ENCODE results near the gene SHKBP1.

The SHKBP1 gene

GRCh38 chr19:40594255-40594654, 17.6 kb downstream of the SHKBP1 start:
- Histone ChIP-seq H3K9me3 (ENCODE audit: insufficient read depth, low read length) (no peaks in the 10 kb centered on the region), H4K20me1 (ENCODE audit: insufficient read depth, low read length) (no peaks in the 10 kb centered on the region), H3K4me2 (ENCODE audit: low read length) (no peak overlapping the region), H3K9ac (ENCODE audit: low read length) (no peak overlapping the region), H3K27me3 (ENCODE audit: low read depth, low read length) (peaks cover 5% of the 10 kb centered on the region), H3K4me1 (ENCODE audit: low read length) (peaks cover 10% of the 10 kb centered on the region), H3K79me2 (ENCODE audit: low read length) (no peaks in the 10 kb centered on the region), H3K4me3 (ENCODE audit: low read length) (no peak overlapping the region), H3K36me3 (replicated peaks; ENCODE audit: low read depth, low read length) (peaks cover 5% of the 10 kb centered on the region), H3K27ac (ENCODE audit: low read length) (no peak overlapping the region), H2AFZ (ENCODE audit: low read depth, low read length) (no peak overlapping the region)
- TF ChIP-seq CTCF (IDR thresholded peaks at IDR 0.05; ENCODE audit: low read depth, low read length) (no peak), EZH2phosphoT487 (IDR thresholded peaks at IDR 0.05; ENCODE audit: low read depth) (no peak)

GRCh38 chr19:40594657-40595091, 18.0 kb downstream of the SHKBP1 start:
- H2AFZ ChIP-seq (ENCODE audit: low read depth, low read length) = 0 out of 2 replicates have a peak overlapping the region, but pooled peaks have one; percentile 20

GRCh38 chr19:40596608-40597328, 20.1 kb downstream of the SHKBP1 start:
- TF ChIP-seq CTCF (IDR thresholded peaks at IDR 0.05; ENCODE audit: low read depth, low read length) (no peak), EZH2phosphoT487 (IDR thresholded peaks at IDR 0.05; ENCODE audit: low read depth) (no peak)
- H3K4me3 ChIP-seq (ENCODE audit: low read length) = no peak overlapping the region
- peaks cover 28% of the 10 kb centered on the region for H3K4me1 ChIP-seq (ENCODE audit: low read length)
- H4K20me1 ChIP-seq (ENCODE audit: insufficient read depth, low read length) = no peaks in the 10 kb centered on the region
- H3K27ac ChIP-seq (ENCODE audit: low read length) = no peak overlapping the region
- H3K9me3 ChIP-seq (ENCODE audit: insufficient read depth, low read length) = no peaks in the 10 kb centered on the region
- H3K36me3 ChIP-seq (replicated peaks; ENCODE audit: low read depth, low read length) = no peaks in the 10 kb centered on the region
- no peak overlapping the region for H2AFZ ChIP-seq (ENCODE audit: low read depth, low read length)
- H3K79me2 ChIP-seq (ENCODE audit: low read length) = no peaks in the 10 kb centered on the region
- H3K27me3 ChIP-seq (ENCODE audit: low read depth, low read length) = peaks cover 21% of the 10 kb centered on the region
- no peak overlapping the region for H3K9ac ChIP-seq (ENCODE audit: low read length)
- no peak overlapping the region for H3K4me2 ChIP-seq (ENCODE audit: low read length)

More at GRCh38 chr19:40594657-40595091, 18.0 kb downstream of the SHKBP1 start:
- Histone ChIP-seq H3K27ac (ENCODE audit: low read length) (no peak overlapping the region), H4K20me1 (ENCODE audit: insufficient read depth, low read length) (no peaks in the 10 kb centered on the region), H3K27me3 (ENCODE audit: low read depth, low read length) (peaks cover 9% of the 10 kb centered on the region), H3K36me3 (replicated peaks; ENCODE audit: low read depth, low read length) (peaks cover 5% of the 10 kb centered on the region), H3K4me3 (ENCODE audit: low read length) (peak overlapping the region; percentile 29), H3K79me2 (ENCODE audit: low read length) (no peaks in the 10 kb centered on the region), H3K4me2 (ENCODE audit: low read length) (peak overlapping the region; percentile 41), H3K4me1 (ENCODE audit: low read length) (peaks cover 15% of the 10 kb centered on the region), H3K9me3 (ENCODE audit: insufficient read depth, low read length) (no peaks in the 10 kb centered on the region), H3K9ac (ENCODE audit: low read length) (no peak overlapping the region)
- no peak for TF ChIP-seq EZH2phosphoT487 (IDR thresholded peaks at IDR 0.05; ENCODE audit: low read depth)
- TF ChIP-seq CTCF (IDR thresholded peaks at IDR 0.05; ENCODE audit: low read depth, low read length) = no peak

GRCh38 chr19:40597329-40597838, 20.7 kb downstream of the SHKBP1 start:
- H3K4me1 ChIP-seq (ENCODE audit: low read length) = peaks cover 32% of the 10 kb centered on the region
- TF ChIP-seq EZH2phosphoT487 (IDR thresholded peaks at IDR 0.05; ENCODE audit: low read depth) (no peak), CTCF (IDR thresholded peaks at IDR 0.05; ENCODE audit: low read depth, low read length) (no peak)
- no peak overlapping the region for H3K27ac ChIP-seq (ENCODE audit: low read length)
- no peaks in the 10 kb centered on the region for H3K9me3 ChIP-seq (ENCODE audit: insufficient read depth, low read length)
- H3K36me3 ChIP-seq (replicated peaks; ENCODE audit: low read depth, low read length) = no peaks in the 10 kb centered on the region
- H3K79me2 ChIP-seq (ENCODE audit: low read length) = no peaks in the 10 kb centered on the region
- H2AFZ ChIP-seq (ENCODE audit: low read depth, low read length) = no peak overlapping the region
- no peaks in the 10 kb centered on the region for H4K20me1 ChIP-seq (ENCODE audit: insufficient read depth, low read length)
- H3K27me3 ChIP-seq (ENCODE audit: low read depth, low read length) = peaks cover 21% of the 10 kb centered on the region
- no peak overlapping the region for H3K4me3 ChIP-seq (ENCODE audit: low read length)
- no peak overlapping the region for H3K4me2 ChIP-seq (ENCODE audit: low read length)
- H3K9ac ChIP-seq (ENCODE audit: low read length) = no peak overlapping the region

Data from OCI-LY3 (cell line).